Subcutaneous abdominal adipose tissue (tissue), 5 donors: ENCODE results near the gene ANKRD12.

Experiments used
- H3K27ac ChIP-seq: one replicate; pipeline ENCODE4 v1.7.0; 2013; ENCODE audit warnings: low read depth, mild to moderate bottlenecking, inconsistent platforms, low read length, moderate library complexity
- H3K27me3 ChIP-seq, 5 donors: one replicate each; pipeline ENCODE4 v1.7.0; 2013; ENCODE audit warnings: low read length in 5 of 5, inconsistent platforms in 1 of 5; ENCODE audit not compliant: control insufficient read depth in 5 of 5, insufficient read depth in 4 of 5
- H3K36me3 ChIP-seq, 5 donors: one replicate each; pipeline ENCODE4 v1.7.0; 2013; ENCODE audit warnings: low read length in 5 of 5; ENCODE audit not compliant: control insufficient read depth in 5 of 5, insufficient read depth in 5 of 5
- H3K4me1 ChIP-seq, 5 donors: one replicate each; pipeline ENCODE4 v1.7.0; 2013; ENCODE audit warnings: low read length in 5 of 5, mild to moderate bottlenecking in 3 of 5, moderate library complexity in 1 of 5; ENCODE audit not compliant: control insufficient read depth in 5 of 5, insufficient read depth in 5 of 5
- H3K4me3 ChIP-seq, 5 donors: one replicate each; pipeline ENCODE4 v1.7.0; 2013; ENCODE audit warnings: low read length in 5 of 5, low read depth in 1 of 5
- H3K9ac ChIP-seq, 5 donors: one replicate each; pipeline ENCODE4 v1.7.0; 2013; ENCODE audit warnings: low read length in 5 of 5, mild to moderate bottlenecking in 4 of 5, moderate library complexity in 3 of 5
- H3K9me3 ChIP-seq, 5 donors: one replicate each; pipeline ENCODE4 v1.7.0; 2013; ENCODE audit warnings: low read length in 5 of 5; ENCODE audit not compliant: control insufficient read depth in 5 of 5
- donor health status: healthy.
- donor health status: healthy.
- donor health status: healthy.
- donor health status: healthy.
- donor health status: healthy.

Gene ANKRD12

DNA sequence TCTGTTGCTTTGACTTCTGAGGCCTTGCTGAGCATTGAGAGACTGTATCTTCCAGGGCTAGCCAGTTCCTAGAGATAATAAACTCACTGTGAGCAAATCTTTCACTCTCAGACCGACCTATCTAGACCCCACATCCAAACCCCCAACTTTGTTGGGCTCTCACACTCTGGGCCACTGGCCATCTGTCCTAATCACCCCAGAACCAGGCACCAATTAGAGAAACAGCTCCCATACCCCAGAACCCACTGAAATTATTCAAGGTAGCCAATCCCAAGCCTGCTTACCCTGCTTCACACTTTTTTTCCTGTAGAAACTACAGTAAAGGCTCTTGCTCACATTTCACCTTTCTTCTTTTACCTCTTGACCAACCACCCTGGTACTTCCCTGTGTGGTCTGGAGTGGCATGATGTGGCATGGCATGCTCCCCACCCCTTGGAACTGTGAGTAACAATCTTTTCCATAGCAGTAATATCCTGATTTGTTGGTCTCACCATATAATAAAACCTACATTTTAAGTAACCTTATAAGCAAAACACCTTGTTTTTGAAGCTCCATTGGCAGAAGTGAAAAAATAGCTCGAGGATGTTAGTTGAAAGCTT is 55.2 kb downstream of the ANKRD12 start:
- no peaks in the 10 kb centered on the region for H3K27me3 ChIP-seq
- H3K9ac ChIP-seq: no peak overlapping the region
- no peaks in the 10 kb centered on the region for H3K9me3 ChIP-seq
- no peak overlapping the region for H3K4me3 ChIP-seq
- H3K36me3 ChIP-seq: peaks cover 15 to 32% (median 18%) of the 10 kb centered on the region in 5 donors
- no peak overlapping the region for H3K27ac ChIP-seq
- peaks cover 2 to 23% (median 17%) of the 10 kb centered on the region in 5 donors for H3K4me1 ChIP-seq

DNA sequence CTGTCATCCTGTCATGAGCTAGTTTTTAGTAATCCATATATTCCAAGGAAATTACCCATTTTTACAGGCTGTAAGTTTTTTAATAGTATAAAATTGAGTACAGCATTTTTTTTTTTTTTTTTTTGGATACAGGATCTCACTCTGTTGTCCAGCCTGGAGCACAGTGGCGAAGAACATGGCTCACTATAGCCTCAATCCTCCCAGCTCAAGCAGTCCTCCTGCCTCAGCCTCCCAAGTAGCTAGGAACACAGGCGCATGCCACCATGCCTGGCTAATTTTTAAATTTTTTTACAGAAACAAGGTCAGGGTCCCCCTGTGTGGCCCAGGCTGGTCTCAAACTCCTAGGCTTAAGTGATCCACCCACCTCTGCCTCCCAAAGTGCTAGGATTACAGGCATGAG is 56.5 kb downstream of the ANKRD12 start:
- Histone ChIP-seq H3K9ac (no peak overlapping the region), H3K4me1 (peaks cover 2 to 22% (median 16%) of the 10 kb centered on the region in 5 donors), H3K9me3 (no peaks in the 10 kb centered on the region), H3K27ac (no peak overlapping the region), H3K27me3 (no peaks in the 10 kb centered on the region), H3K36me3 (peaks cover 15 to 35% (median 23%) of the 10 kb centered on the region in 5 donors), H3K4me3 (no peak overlapping the region)

DNA sequence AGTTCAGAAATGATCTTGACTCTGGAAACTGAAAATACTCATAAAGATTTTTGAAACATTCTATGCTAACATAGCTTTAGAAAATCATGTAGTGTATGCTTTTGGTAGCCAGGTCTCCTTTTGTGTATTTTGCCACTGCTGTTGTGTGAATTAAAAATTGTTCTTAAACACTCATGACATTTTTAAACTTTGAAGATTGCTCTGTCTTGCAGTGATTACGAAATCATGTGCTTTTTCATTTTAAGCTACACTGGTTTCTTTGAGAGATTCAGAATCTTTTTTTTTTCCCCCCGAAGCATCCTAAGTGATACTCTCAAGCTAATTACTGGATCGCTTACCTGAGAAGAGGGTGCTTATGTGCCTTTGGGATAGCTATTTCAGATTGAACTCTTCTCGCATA is 60.0 kb downstream of the ANKRD12 start:
- H3K27ac ChIP-seq: no peak overlapping the region
- no peaks in the 10 kb centered on the region for H3K9me3 ChIP-seq
- no peaks in the 10 kb centered on the region for H3K4me1 ChIP-seq
- H3K36me3 ChIP-seq: peaks cover 12 to 25% (median 18%) of the 10 kb centered on the region in 5 donors
- H3K27me3 ChIP-seq: no peaks in the 10 kb centered on the region
- H3K9ac ChIP-seq: no peak overlapping the region
- H3K4me3 ChIP-seq: no peak overlapping the region

DNA sequence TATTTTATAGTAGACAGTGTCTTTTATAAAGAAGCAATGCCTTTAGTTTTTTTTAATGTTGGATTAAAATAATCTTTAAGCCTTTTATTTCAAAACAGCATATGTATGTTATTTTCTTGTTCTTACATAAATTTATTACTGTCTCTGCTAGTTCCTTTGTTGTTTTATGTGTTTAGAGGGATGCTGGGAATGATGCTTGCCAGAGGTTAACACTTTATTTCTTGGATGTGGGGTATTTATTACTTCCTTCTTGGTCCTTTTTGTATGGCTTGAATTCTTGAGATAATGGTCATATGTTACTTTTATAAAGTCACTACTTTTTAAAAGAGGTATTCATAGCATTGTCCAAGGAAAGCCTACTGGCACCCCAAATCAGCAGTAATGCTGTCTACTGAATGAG is 63.1 kb downstream of the ANKRD12 start:
- peaks cover 11 to 25% (median 17%) of the 10 kb centered on the region in 5 donors for H3K36me3 ChIP-seq
- H3K9ac ChIP-seq: no peak overlapping the region
- H3K4me1 ChIP-seq: peaks cover 0 to 5% (median 0%) of the 10 kb centered on the region in 5 donors
- H3K27me3 ChIP-seq: no peaks in the 10 kb centered on the region
- no peak overlapping the region for H3K27ac ChIP-seq
- H3K4me3 ChIP-seq: no peak overlapping the region
- no peaks in the 10 kb centered on the region for H3K9me3 ChIP-seq

DNA sequence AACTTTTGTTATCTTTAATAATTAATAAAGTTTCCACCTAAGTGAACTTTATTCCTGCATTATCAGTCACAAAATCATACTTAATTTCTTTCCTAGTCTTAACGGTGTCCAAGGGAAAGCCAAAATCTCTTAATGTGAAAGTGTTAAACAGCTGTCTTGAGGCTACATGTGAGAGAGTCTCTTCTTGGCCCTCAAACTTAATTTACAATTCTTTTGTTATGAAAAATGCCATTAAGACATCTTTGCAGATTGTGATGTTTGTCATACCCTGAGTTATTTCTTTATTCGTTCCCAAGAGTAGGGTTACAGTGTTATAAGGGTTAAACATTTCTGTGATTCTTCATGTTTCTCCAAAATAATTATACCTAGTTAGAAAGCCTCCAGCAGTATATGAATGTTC is 64.6 kb downstream of the ANKRD12 start:
- H3K27ac ChIP-seq: no peak overlapping the region
- no peaks in the 10 kb centered on the region for H3K27me3 ChIP-seq
- peaks cover 0 to 5% (median 0%) of the 10 kb centered on the region in 5 donors for H3K4me1 ChIP-seq
- H3K4me3 ChIP-seq: no peak overlapping the region
- H3K9me3 ChIP-seq: no peaks in the 10 kb centered on the region
- H3K36me3 ChIP-seq: peaks cover 3 to 18% (median 12%) of the 10 kb centered on the region in 5 donors
- H3K9ac ChIP-seq: no peak overlapping the region

DNA sequence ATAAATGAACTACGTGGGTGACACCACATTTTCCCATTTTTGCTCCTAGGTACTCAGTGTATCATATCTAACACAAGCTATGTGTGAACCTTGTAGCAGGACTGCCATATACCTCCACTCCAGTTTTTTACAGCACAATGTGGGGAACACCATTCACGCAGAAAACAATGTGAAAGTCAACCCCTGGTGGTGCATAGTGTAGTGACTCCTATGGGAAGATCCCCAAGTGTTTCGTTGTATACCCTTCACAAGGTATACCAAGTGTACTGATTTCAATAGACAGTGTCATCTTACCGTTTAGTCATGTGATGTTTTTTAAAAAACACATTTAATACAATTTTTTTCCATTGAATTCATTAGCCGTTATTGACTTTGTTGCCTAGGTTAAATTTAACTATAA is 68.1 kb downstream of the ANKRD12 start:
- no peak overlapping the region for H3K4me3 ChIP-seq
- H3K9me3 ChIP-seq: no peaks in the 10 kb centered on the region
- no peak overlapping the region for H3K27ac ChIP-seq
- peaks cover 0 to 13% (median 0%) of the 10 kb centered on the region in 5 donors for H3K4me1 ChIP-seq
- no peaks in the 10 kb centered on the region for H3K27me3 ChIP-seq
- H3K36me3 ChIP-seq: peaks cover 7 to 14% (median 9%) of the 10 kb centered on the region in 5 donors
- H3K9ac ChIP-seq: no peak overlapping the region

DNA sequence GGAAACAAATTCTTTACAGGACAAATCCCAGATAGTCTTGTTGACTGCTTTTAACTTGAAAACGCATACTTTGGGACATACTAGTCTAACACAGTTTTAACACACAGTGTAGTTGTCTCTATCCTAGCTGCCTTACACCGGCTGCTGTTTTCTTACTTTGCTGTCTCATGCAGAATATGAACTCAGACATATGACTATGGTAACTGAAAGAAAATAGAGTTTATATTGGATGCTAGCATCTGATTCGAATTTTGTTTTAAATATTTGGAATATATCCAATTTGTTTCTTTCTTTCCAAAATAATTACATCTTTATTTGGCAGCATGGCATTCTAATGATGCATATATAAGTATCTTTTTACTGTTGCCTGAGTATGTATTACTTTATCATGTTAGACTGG is 69.8 kb downstream of the ANKRD12 start:
- H3K4me3 ChIP-seq: no peak overlapping the region
- peaks cover 7 to 18% (median 11%) of the 10 kb centered on the region in 5 donors for H3K36me3 ChIP-seq
- H3K9me3 ChIP-seq: no peaks in the 10 kb centered on the region

DNA sequence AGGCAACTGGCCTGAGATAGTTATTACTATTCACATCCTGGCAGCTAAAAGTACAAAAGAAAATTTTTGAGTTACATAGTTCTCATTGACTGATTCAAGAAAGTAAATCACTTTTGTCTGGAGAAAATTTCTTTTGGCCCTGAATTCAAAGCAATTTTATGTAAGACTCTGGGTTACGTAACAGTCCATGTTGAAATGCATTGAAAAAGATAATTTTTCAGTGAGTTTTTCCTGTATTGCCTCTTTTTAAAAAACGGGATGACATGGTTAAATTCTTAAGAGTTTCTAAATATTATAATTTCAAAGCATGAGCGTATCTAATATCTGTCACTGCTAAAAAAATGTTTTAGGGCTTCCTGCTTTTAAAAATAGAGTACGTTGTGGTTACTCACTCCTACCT is 72.7 kb downstream of the ANKRD12 start:
- Histone ChIP-seq H3K9ac (no peak overlapping the region), H3K36me3 (peaks cover 15 to 30% (median 18%) of the 10 kb centered on the region in 5 donors), H3K27me3 (no peaks in the 10 kb centered on the region), H3K4me1 (peaks cover 0 to 8% (median 0%) of the 10 kb centered on the region in 5 donors), H3K4me3 (no peak overlapping the region), H3K27ac (peak overlapping the region; percentile 41), H3K9me3 (no peaks in the 10 kb centered on the region)

More for the DNA sequence above, 69.8 kb downstream of the ANKRD12 start:
- no peaks in the 10 kb centered on the region for H3K27me3 ChIP-seq
- no peak overlapping the region for H3K27ac ChIP-seq
- H3K4me1 ChIP-seq: peaks cover 0 to 13% (median 0%) of the 10 kb centered on the region in 5 donors
- H3K9ac ChIP-seq: no peak overlapping the region

DNA sequence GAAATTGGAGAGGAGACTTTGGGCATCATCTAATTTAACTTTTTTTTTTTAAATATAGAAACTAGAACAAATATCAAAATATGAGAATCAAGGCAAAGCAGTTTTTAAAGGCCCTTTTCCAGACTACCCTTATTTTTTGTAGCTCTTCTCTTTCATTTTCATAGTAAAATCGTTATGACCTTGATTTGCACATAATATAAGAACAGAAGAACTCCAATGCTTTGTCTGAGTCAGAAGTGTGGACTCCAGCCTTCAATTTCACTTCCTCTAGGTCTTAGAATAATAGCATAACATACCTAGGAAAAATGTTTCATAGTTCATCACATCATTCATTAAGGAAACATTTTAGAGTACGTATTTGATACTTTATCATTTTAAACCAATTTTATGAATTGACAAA is 74.4 kb downstream of the ANKRD12 start:
- Histone ChIP-seq H3K4me1 (peaks cover 0 to 8% (median 0%) of the 10 kb centered on the region in 5 donors), H3K4me3 (no peak overlapping the region), H3K36me3 (peaks cover 14 to 42% (median 28%) of the 10 kb centered on the region in 5 donors), H3K9ac (no peak overlapping the region), H3K27me3 (no peaks in the 10 kb centered on the region), H3K27ac (no peak overlapping the region), H3K9me3 (no peaks in the 10 kb centered on the region)

DNA sequence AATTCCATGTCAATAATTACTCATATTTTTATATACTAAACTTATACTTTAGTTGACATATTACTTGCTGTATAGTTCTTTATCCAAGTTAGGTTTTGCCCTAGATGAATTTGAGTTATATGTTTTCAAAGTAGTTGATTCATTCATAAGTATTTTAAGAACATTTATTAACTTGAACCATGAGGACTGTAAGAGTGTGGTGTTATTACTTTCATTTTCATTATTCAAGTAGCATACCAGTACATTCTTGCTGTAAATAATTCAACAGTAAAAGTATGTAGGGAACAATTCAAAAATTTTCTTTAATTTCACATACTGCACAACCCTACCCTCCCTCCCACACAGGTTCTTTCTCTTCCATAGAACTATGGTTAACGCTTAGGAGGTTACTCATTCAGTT is 75.4 kb downstream of the ANKRD12 start:
- Histone ChIP-seq H3K27me3 (no peaks in the 10 kb centered on the region), H3K4me3 (no peak overlapping the region), H3K9ac (no peak overlapping the region), H3K4me1 (peaks cover 0 to 8% (median 0%) of the 10 kb centered on the region in 5 donors), H3K9me3 (no peaks in the 10 kb centered on the region), H3K36me3 (peaks cover 23 to 50% (median 37%) of the 10 kb centered on the region in 5 donors), H3K27ac (no peak overlapping the region)
